ENCODE data around the gene NLGN3.
A peak's percentile ranks its signal among the peaks of the same experiment; 100 is the strongest.

Gene NLGN3

GRCh38 chrX:71118985-71119535, 25.6 kb upstream of the NLGN3 start:
- no peak for DNase-seq

GRCh38 chrX:71128166-71128833, 16.3 kb upstream of the NLGN3 start:
- no peak for DNase-seq

- DNase-seq, result peak; percentile 90
Measured at GRCh38 chrX:71128915-71129765, 15.5 kb upstream of the NLGN3 start.

- DNase-seq, result no peak
Measured at GRCh38 chrX:71131510-71131909, 13.1 kb upstream of the NLGN3 start.

GRCh38 chrX:71140440-71140839, 4.2 kb upstream of the NLGN3 start:
- no peak for DNase-seq

GRCh38 chrX:71143508-71143907, 1.1 kb upstream of the NLGN3 start:
- DNase-seq, result no peak

GRCh38 chrX:71147496-71148277, 3.0 kb downstream of the NLGN3 start:
- DNase-seq, result no peak

GRCh38 chrX:71148278-71148663, 3.6 kb downstream of the NLGN3 start:
- DNase-seq, result no peak

- DNase-seq, result no peak
Measured at GRCh38 chrX:71151366-71151765, 6.7 kb downstream of the NLGN3 start.

GRCh38 chrX:71154196-71154595, 9.6 kb downstream of the NLGN3 start:
- DNase-seq, result no peak

- no peak for DNase-seq
Measured at GRCh38 chrX:71154641-71155040, 10.0 kb downstream of the NLGN3 start.

- DNase-seq, result no peak
Measured at GRCh38 chrX:71158603-71159002, 14.0 kb downstream of the NLGN3 start.

GRCh38 chrX:71159335-71159734, 14.7 kb downstream of the NLGN3 start:
- no peak for DNase-seq

- DNase-seq, result no peak
Measured at GRCh38 chrX:71160475-71160874, 15.8 kb downstream of the NLGN3 start.

- DNase-seq, result no peak
Measured at GRCh38 chrX:71162981-71163380, 18.3 kb downstream of the NLGN3 start.

- no peak for DNase-seq
Measured at GRCh38 chrX:71164071-71164470, 19.4 kb downstream of the NLGN3 start.

- no peak for DNase-seq
Measured at GRCh38 chrX:71166461-71166860, 21.8 kb downstream of the NLGN3 start.

GRCh38 chrX:71167031-71167781, 22.6 kb downstream of the NLGN3 start:
- no peak for DNase-seq

- DNase-seq, result no peak
Measured at GRCh38 chrX:71168134-71168533, 23.5 kb downstream of the NLGN3 start.

GRCh38 chrX:71169586-71169985, 24.9 kb downstream of the NLGN3 start:
- DNase-seq, result no peak

- DNase-seq, result no peak
Measured at GRCh38 chrX:71170660-71171059, 26.0 kb downstream of the NLGN3 start.

- no peak for DNase-seq
Measured at GRCh38 chrX:71171110-71171801, 26.6 kb downstream of the NLGN3 start.
